HG02798 (cell line): ENCODE measurements around the gene ABHD16A.

ENCODE experiments used
- ATAC-seq: cut with Tn5 transposase; IDR thresholded peaks from one replicate; pipeline ENCODE4 v1.9.1; 2021; ENCODE audit warnings: mild to moderate bottlenecking; ENCODE audit not compliant: unreplicated experiment, poor library complexity

Gene ABHD16A

GRCh38 chr6:31651602-31652191, 51.4 kb downstream of the ABHD16A start:
- peak; percentile 22 for ATAC-seq

- no peak for ATAC-seq
These were observed 57.8 kb downstream of the ABHD16A start for GRCh38 chr6:31645325-31645724.

- ATAC-seq = no peak
These were observed 59.2 kb downstream of the ABHD16A start for GRCh38 chr6:31643818-31644454.

GRCh38 chr6:31642798-31643570, 60.1 kb downstream of the ABHD16A start:
- ATAC-seq = no peak

- ATAC-seq = no peak
These were observed 61.8 kb downstream of the ABHD16A start for GRCh38 chr6:31641370-31641769.

- no peak for ATAC-seq
These were observed 62.5 kb downstream of the ABHD16A start for GRCh38 chr6:31640612-31641011.

GRCh38 chr6:31639449-31639861, 63.7 kb downstream of the ABHD16A start:
- ATAC-seq = no peak

- ATAC-seq = no peak
These were observed 64.1 kb downstream of the ABHD16A start for GRCh38 chr6:31639043-31639442.
